ENCODE data around the gene MAD1L1. TPM values are rescaled to one million over a fixed set of nuclear protein-coding genes. Genes with fewer than 3 reads are reported as not detected.

Gene MAD1L1
- polyA plus RNA-seq, 4 donors = 12.3 to 21.7 (median 18.1) TPM

DNA sequence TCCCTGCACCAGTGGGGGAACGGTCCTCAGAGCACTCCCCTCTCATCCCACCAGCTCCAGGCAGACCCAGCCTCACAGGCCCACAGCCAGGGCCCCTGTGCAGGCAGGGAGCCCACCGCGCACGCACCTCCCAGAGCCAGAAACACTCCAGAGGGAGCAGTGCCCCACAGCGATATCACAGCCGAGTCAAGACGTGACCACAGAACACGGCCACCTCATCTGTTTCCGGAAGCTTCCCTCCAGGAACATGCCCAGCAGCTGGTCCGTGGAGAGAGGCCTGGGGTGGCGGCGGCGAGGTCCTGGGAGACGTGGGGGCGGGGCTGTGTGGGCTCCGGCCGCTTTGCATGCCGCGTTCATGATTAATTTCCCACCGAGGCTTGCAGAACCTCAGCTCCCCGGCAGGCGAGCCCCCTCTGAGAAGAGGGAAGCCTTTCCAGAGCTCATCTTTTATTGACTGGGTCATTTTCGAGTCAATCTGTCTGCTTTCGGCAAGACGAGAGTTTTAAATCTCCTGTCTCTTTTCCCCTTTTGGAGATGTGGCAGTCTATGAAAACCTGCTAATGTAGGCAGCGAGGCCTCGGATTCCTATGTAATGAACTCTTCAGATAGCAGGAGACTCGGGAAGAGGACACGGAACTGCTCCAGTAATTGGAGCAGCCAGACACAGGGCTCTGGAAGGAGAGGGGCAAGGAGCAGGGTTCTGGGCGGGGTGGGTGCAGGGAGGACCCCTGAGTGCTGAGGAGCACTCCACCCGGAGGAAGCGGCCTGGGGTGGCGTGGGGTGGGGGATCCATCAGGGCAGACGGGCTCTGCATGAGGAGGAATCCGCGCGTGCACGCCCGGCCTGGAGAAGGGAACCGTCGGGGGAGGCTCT, 319.9 kb downstream of the MAD1L1 start:
- FAIRE-seq = no peak
- Histone ChIP-seq H3K36me3 (ENCODE audit: control insufficient read depth in 3 of 3, insufficient read depth in 2 of 3, low read depth in 1 of 3, low read length in 3 of 3) (peaks cover 0 to 9% (median 0%) of the 10 kb centered on the region in 3 donors), H3K9me3 (ENCODE audit: control insufficient read depth in 2 of 2, insufficient read depth in 1 of 2, low read depth in 1 of 2, low read length in 1 of 2) (no peaks in the 10 kb centered on the region), H3K4me1 (ENCODE audit: control insufficient read depth in 3 of 3, insufficient read depth in 2 of 3, low read depth in 1 of 3, low read length in 2 of 3) (no peaks in the 10 kb centered on the region), H3K27me3 (ENCODE audit: control insufficient read depth in 3 of 3, insufficient read depth in 3 of 3, low read length in 3 of 3) (no peaks in the 10 kb centered on the region), H3K4me3 (ENCODE audit: low read depth in 1 of 3, low read length in 3 of 3) (no peak overlapping the region), H3K27ac (ENCODE audit: low read depth in 1 of 3, low read length in 2 of 3) (no peak overlapping the region)
- peak in 1 of 2 donors; percentile 13 for DNase-seq
- WGBS, 3 donors = 71 to 88% (median 86%) methylated on average over 41 of the region's 41 CpGs

DNA sequence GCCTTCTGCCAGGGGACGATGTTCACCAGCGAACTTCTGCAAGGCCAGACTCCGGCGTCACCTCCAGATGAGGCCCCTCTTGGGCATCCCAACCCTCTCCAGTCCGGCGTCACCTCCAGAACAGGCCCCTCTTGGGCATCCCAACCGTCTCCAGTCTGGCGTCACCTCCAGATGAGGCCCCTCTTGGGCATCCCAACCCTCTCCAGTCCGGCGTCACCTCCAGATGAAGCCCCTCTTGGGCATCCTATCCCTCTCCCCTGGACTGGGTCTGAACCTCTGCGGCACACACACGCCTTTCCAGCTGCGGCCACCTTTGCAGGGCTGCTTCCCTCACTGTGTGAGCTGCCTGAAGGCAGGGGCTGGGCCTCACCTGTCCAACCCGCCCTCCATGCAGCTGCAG, 321.2 kb downstream of the MAD1L1 start:
- DNase-seq (no peak), FAIRE-seq (no peak)
- H3K27me3 ChIP-seq (ENCODE audit: control insufficient read depth in 3 of 3, insufficient read depth in 3 of 3, low read length in 3 of 3) = no peaks in the 10 kb centered on the region
- H3K36me3 ChIP-seq (ENCODE audit: control insufficient read depth in 3 of 3, insufficient read depth in 2 of 3, low read depth in 1 of 3, low read length in 3 of 3) = peaks cover 0 to 9% (median 0%) of the 10 kb centered on the region in 3 donors
- no peak overlapping the region for H3K4me3 ChIP-seq (ENCODE audit: low read depth in 1 of 3, low read length in 3 of 3)
- no peak overlapping the region for H3K27ac ChIP-seq (ENCODE audit: low read depth in 1 of 3, low read length in 2 of 3)
- no peaks in the 10 kb centered on the region for H3K4me1 ChIP-seq (ENCODE audit: control insufficient read depth in 3 of 3, insufficient read depth in 2 of 3, low read depth in 1 of 3, low read length in 2 of 3)
- 90 to 94% (median 92%) methylated on average over 14 of the region's 14 CpGs for WGBS, 3 donors
- no peaks in the 10 kb centered on the region for H3K9me3 ChIP-seq (ENCODE audit: control insufficient read depth in 2 of 2, insufficient read depth in 1 of 2, low read depth in 1 of 2, low read length in 1 of 2)

DNA sequence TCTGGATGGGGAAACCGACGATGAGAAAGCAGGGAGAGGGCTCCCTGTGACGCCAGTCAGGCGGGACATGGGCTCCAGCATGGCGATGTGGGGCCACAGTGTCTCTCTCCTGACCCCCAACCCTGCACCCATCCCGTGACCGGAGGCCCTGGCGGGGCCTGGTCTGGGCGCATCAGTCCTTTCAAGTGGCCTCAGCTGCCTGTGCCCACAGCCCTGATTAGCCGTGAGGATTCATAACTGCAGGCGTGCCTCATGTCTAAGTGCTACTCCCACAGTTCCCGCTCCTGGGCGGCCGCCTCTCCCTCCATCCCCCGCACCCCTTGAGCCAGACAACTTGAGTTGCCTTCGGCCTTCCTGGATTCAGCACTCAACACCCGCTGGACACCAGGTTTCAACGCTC, 321.9 kb downstream of the MAD1L1 start:
- no peak for DNase-seq
- Histone ChIP-seq H3K9me3 (ENCODE audit: control insufficient read depth in 2 of 2, insufficient read depth in 1 of 2, low read depth in 1 of 2, low read length in 1 of 2) (no peaks in the 10 kb centered on the region), H3K27ac (ENCODE audit: low read depth in 1 of 3, low read length in 2 of 3) (no peak overlapping the region), H3K36me3 (ENCODE audit: control insufficient read depth in 3 of 3, insufficient read depth in 2 of 3, low read depth in 1 of 3, low read length in 3 of 3) (peaks cover 0 to 9% (median 0%) of the 10 kb centered on the region in 3 donors), H3K4me3 (ENCODE audit: low read depth in 1 of 3, low read length in 3 of 3) (no peak overlapping the region), H3K4me1 (ENCODE audit: control insufficient read depth in 3 of 3, insufficient read depth in 2 of 3, low read depth in 1 of 3, low read length in 2 of 3) (no peaks in the 10 kb centered on the region), H3K27me3 (ENCODE audit: control insufficient read depth in 3 of 3, insufficient read depth in 3 of 3, low read length in 3 of 3) (no peaks in the 10 kb centered on the region)
- no peak for FAIRE-seq
- WGBS, 3 donors = 90 to 93% (median 92%) methylated on average over 18 of the region's 18 CpGs

DNA sequence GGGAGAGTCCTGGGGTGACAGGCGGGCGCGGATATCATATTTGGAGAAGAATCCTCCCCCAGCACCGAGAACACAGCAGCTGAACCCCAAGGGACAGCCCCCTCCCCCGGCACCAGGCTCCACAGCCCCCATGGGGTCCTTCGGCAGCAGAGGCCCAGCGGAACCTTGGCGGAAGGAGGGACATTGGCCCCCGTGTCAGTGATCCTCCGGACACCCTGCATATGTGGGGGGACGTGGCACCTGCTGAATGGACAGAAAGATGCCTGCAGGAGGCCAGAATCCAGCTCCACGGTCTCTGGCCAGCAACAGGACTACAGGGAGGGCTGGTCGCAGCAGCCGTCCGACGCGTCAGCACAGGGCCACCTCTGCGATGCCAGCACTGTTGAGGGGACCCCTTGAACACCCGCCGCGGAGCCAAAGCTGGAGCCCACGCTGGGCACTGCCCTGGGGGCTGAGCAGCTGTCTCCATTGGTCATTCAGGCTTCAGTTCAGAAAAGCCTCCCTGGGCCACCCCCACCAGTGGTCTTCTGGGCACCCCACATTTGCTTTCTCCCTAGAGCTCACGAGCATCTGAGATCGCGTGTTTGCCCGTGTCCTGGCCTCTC, 322.6 kb downstream of the MAD1L1 start:
- peaks cover 0 to 6% (median 0%) of the 10 kb centered on the region in 3 donors for H3K36me3 ChIP-seq (ENCODE audit: control insufficient read depth in 3 of 3, insufficient read depth in 2 of 3, low read depth in 1 of 3, low read length in 3 of 3)
- no peaks in the 10 kb centered on the region for H3K27me3 ChIP-seq (ENCODE audit: control insufficient read depth in 3 of 3, insufficient read depth in 3 of 3, low read length in 3 of 3)
- 93 to 96% (median 95%) methylated on average over 25 to 26 of the region's 26 CpGs for WGBS, 3 donors
- no peaks in the 10 kb centered on the region for H3K4me1 ChIP-seq (ENCODE audit: control insufficient read depth in 3 of 3, insufficient read depth in 2 of 3, low read depth in 1 of 3, low read length in 2 of 3)
- H3K27ac ChIP-seq (ENCODE audit: low read depth in 1 of 3, low read length in 2 of 3) = no peak overlapping the region
- no peak overlapping the region for H3K4me3 ChIP-seq (ENCODE audit: low read depth in 1 of 3, low read length in 3 of 3)
- FAIRE-seq = no peak
- DNase-seq = no peak
- H3K9me3 ChIP-seq (ENCODE audit: control insufficient read depth in 2 of 2, insufficient read depth in 1 of 2, low read depth in 1 of 2, low read length in 1 of 2) = no peaks in the 10 kb centered on the region

DNA sequence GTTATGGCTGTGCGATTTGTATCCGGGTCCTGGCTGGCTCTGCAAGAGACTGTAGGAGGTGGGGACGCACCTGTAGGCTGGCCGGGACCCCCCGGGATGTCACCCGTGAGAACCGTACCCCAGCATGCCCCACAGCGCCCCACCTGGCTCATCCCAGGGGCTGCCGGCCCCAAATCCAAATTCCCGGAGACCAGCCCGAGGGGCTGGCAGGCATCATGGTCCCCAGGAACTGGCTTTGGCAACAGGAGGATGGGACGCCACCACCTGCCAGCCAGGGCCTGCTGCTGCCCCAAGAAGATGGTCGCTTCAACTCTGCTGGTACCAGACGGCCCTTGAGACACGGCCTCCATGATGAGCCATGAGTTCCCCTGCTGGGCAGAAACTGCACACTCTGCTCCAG, 323.3 kb downstream of the MAD1L1 start:
- Histone ChIP-seq H3K4me1 (ENCODE audit: control insufficient read depth in 3 of 3, insufficient read depth in 2 of 3, low read depth in 1 of 3, low read length in 2 of 3) (no peaks in the 10 kb centered on the region), H3K4me3 (ENCODE audit: low read depth in 1 of 3, low read length in 3 of 3) (no peak overlapping the region), H3K27me3 (ENCODE audit: control insufficient read depth in 3 of 3, insufficient read depth in 3 of 3, low read length in 3 of 3) (no peaks in the 10 kb centered on the region), H3K27ac (ENCODE audit: low read depth in 1 of 3, low read length in 2 of 3) (no peak overlapping the region), H3K36me3 (ENCODE audit: control insufficient read depth in 3 of 3, insufficient read depth in 2 of 3, low read depth in 1 of 3, low read length in 3 of 3) (peaks cover 0 to 2% (median 0%) of the 10 kb centered on the region in 3 donors), H3K9me3 (ENCODE audit: control insufficient read depth in 2 of 2, insufficient read depth in 1 of 2, low read depth in 1 of 2, low read length in 1 of 2) (no peaks in the 10 kb centered on the region)
- 93 to 98% (median 95%) methylated on average over 15 of the region's 15 CpGs for WGBS, 3 donors
- FAIRE-seq = no peak
- DNase-seq = no peak

DNA sequence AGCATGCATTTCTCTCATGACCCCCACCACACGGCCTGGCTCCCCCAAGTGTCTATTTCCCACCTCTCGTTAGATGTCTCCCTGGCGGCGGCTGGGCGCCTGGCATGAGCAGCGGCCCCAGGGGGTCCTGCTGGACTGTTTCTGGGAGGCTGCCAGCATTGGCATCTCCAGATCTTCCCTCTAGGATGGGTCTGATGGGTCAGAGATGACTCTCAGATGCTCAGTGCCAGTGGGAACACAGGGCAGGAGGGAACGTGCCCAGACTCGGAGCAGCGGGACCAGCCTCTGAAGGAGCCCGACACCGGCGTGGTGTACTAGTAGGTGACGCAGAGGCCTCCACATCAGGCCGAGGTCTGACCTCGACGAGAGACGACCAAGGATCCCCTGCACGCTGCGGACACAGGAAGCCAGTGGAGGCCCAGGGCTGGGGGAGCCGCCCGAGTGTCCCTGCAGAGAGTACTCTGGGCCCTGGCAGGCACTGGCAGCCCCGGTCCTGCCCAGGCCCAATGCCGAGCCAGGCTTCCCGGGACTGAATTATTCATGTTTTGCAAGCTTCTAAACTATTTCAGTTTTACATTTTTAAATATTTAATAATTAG, 323.8 kb downstream of the MAD1L1 start:
- no peak overlapping the region for H3K27ac ChIP-seq (ENCODE audit: low read depth in 1 of 3, low read length in 2 of 3)
- no peak for FAIRE-seq
- H3K36me3 ChIP-seq (ENCODE audit: control insufficient read depth in 3 of 3, insufficient read depth in 2 of 3, low read depth in 1 of 3, low read length in 3 of 3) = peaks cover 0 to 2% (median 0%) of the 10 kb centered on the region in 3 donors
- H3K9me3 ChIP-seq (ENCODE audit: control insufficient read depth in 2 of 2, insufficient read depth in 1 of 2, low read depth in 1 of 2, low read length in 1 of 2) = no peaks in the 10 kb centered on the region
- H3K4me1 ChIP-seq (ENCODE audit: control insufficient read depth in 3 of 3, insufficient read depth in 2 of 3, low read depth in 1 of 3, low read length in 2 of 3) = no peaks in the 10 kb centered on the region
- H3K4me3 ChIP-seq (ENCODE audit: low read depth in 1 of 3, low read length in 3 of 3) = no peak overlapping the region
- WGBS, 3 donors = 89 to 93% (median 91%) methylated on average over 24 of the region's 24 CpGs
- no peaks in the 10 kb centered on the region for H3K27me3 ChIP-seq (ENCODE audit: control insufficient read depth in 3 of 3, insufficient read depth in 3 of 3, low read length in 3 of 3)
- DNase-seq = no peak

DNA sequence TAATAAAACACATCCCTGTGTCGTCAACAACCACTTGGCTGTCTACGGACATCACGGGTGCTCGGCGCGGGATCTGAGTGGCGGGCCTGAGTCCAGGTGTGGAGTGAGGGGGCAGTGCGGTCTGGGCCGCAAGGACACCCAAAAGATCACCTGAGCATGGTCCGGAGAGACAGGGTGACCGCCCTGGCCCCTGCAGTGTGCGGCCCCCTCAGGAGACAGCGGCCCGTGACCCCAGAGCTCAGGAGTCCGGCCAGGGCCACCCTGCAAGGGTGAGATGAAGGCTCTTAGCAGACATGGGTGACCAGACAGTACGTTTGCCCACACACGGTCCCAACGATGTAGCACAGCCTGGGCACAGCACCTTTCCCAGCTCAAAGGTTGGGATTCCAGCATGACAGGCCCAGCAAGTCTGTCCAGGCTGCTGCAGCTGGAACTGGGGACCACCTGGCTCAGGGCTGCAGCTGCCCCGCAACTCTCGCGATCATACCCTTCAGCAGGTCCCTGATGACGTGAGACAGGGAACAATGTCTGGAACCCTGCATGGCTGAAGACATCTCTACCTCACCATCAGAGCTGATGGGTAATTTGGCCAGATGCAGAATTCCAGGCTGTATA, 324.9 kb downstream of the MAD1L1 start:
- WGBS, 3 donors = 90 to 96% (median 92%) methylated on average over 22 of the region's 22 CpGs
- H3K9me3 ChIP-seq (ENCODE audit: control insufficient read depth in 2 of 2, insufficient read depth in 1 of 2, low read depth in 1 of 2, low read length in 1 of 2) = no peaks in the 10 kb centered on the region
- H3K36me3 ChIP-seq (ENCODE audit: control insufficient read depth in 3 of 3, insufficient read depth in 2 of 3, low read depth in 1 of 3, low read length in 3 of 3) = peaks cover 0 to 2% (median 0%) of the 10 kb centered on the region in 3 donors
- H3K4me1 ChIP-seq (ENCODE audit: control insufficient read depth in 3 of 3, insufficient read depth in 2 of 3, low read depth in 1 of 3, low read length in 2 of 3) = no peaks in the 10 kb centered on the region
- no peak overlapping the region for H3K4me3 ChIP-seq (ENCODE audit: low read depth in 1 of 3, low read length in 3 of 3)
- no peaks in the 10 kb centered on the region for H3K27me3 ChIP-seq (ENCODE audit: control insufficient read depth in 3 of 3, insufficient read depth in 3 of 3, low read length in 3 of 3)
- H3K27ac ChIP-seq (ENCODE audit: low read depth in 1 of 3, low read length in 2 of 3) = no peak overlapping the region
- DNase-seq = no peak
- no peak for FAIRE-seq

DNA sequence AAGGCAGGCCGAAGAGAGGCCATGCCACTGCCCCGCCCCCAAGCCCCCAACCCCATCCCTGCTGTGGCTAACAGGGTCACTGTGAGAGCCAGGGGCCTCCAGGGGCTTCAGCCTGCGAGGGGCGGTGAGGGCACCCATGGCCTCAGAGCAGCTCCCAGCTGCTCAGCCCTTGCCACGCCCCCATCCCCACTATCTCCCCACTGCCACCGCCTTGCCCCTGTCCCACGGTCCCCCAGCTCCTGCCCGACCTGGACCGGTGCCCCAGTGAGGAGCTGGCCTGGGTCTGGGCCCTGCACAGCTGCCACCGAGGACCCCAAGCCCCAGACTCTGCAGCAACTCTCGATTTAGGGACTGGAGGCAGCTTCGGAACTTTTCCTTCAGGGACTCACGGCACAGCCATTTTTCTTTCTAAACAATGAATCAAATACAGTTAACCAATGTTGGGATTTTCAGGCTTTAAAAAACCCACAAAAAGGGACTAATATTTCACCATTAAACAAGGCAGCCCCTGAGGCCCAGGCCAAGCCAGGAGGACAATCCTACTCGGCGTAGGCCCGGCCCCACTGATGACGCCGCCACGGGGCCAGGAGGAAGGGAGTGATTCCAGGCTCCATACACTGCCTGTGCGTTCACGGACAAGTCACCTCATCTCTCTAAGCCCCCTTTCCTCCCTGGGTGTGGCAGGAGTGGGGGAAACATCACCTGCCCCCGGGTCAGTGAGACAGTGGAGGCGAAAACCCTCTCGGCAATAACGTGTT, 325.6 kb downstream of the MAD1L1 start:
- H3K4me1 ChIP-seq (ENCODE audit: control insufficient read depth in 3 of 3, insufficient read depth in 2 of 3, low read depth in 1 of 3, low read length in 2 of 3) = no peaks in the 10 kb centered on the region
- WGBS, 3 donors = 90 to 93% (median 91%) methylated on average over 25 of the region's 25 CpGs
- no peaks in the 10 kb centered on the region for H3K9me3 ChIP-seq (ENCODE audit: control insufficient read depth in 2 of 2, insufficient read depth in 1 of 2, low read depth in 1 of 2, low read length in 1 of 2)
- no peaks in the 10 kb centered on the region for H3K27me3 ChIP-seq (ENCODE audit: control insufficient read depth in 3 of 3, insufficient read depth in 3 of 3, low read length in 3 of 3)
- DNase-seq (no peak), FAIRE-seq (no peak)
- no peak overlapping the region for H3K4me3 ChIP-seq (ENCODE audit: low read depth in 1 of 3, low read length in 3 of 3)
- peaks cover 0 to 2% (median 0%) of the 10 kb centered on the region in 3 donors for H3K36me3 ChIP-seq (ENCODE audit: control insufficient read depth in 3 of 3, insufficient read depth in 2 of 3, low read depth in 1 of 3, low read length in 3 of 3)
- no peak overlapping the region for H3K27ac ChIP-seq (ENCODE audit: low read depth in 1 of 3, low read length in 2 of 3)
